Amniotic epithelial cell (primary cell): ENCODE measurements around the gene SLC25A21.
"Not testable (repeated sequence)": the region's sequence is repeated elsewhere in the genome, so short reads cannot be mapped to it uniquely, and the experiment has no call there.

ENCODE experiments used
- DNase-seq: peaks from one replicate; pipeline ENCODE4 v3.0.0-alpha.2; 2010; ENCODE audit warnings: low read depth

The SLC25A21 gene

DNA sequence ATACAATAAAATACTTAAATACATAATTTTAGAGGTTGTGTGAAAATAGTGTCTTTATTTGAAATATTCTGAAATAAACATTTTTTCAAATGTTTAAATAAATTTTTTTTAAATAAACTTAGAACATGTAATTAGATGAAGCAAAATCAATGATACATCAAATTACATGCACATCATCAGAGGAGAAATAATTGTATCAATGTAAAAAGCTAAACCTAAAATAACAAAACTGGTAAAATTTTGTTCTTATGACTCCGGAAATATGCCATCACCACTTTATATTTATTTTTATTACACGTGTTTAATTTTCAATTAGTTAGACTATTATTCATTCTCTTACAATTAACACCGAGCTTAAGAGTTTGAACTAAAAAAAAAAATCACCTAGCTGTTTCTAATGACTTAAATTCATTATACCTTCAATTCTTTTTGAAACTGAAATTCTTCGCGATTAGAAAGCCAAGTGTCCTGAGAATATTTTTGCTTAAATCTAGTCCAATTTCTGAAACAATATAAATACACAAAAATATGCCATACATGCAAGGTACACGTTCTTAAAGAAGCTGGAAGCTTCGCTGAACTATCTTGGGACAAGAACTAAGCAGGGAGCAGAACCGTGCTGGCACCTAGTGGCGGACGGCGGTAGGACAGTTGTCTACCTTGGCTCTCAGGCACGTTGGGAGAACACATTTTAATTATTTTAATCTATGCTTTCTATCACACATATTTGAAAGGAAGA is 230.5 kb downstream of the SLC25A21 start:
- DNase-seq: peak; percentile 55

DNA sequence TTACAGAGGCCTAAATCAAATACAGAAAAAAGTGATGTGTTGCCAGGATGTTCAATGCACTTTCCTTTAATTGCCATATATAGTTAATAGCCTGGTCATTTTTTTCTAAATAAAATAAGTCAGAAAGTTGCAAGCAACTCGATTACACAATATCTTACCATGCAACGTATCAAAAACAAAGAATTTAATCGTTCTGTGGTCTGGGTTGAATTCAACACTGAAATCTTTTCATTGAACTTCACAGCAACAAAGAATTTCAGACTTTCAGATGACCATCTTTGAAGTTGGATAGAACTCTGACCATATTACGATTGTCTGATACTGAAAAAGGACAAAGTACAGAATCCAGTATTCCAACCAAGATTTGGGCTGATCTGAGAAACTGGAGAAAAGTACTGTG is 231.9 kb downstream of the SLC25A21 start:
- DNase-seq: peak; percentile 41

DNA sequence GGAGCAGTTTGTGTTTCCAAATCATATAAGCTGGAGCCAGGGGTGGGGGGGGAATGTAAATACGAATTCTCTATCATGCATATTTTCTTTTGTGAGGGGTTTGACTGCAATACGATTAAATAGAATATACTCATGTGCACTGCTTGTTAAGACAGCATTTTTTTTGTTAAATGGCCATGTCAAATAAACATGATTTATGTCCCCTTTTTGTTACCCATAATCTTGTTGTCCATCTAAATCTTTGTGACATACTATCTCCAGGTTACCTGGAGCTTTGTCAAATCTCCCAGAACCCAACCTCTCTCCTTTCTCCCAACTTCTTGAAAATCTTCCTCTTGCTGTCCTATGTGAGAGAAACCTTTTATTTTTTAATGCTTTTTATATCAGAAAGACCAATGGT is 233.1 kb downstream of the SLC25A21 start:
- DNase-seq: no peak

DNA sequence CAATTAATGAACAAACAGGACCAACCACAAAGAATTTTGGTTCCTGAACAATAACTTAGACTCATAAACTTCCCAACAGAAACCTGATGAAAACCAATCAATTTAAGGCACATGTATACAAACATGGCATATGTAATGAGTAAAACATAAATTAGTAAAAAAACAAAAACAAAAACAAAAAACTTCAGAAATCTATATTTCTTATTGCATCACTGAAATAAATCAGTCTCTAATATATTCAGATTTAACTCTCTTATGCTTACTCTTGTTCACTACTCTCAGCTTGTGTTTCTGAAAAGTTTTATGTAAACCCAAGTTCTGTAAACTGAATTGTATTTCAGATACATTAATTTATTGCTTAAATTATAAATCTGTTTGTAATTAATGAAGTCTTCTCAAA is 233.7 kb downstream of the SLC25A21 start:
- DNase-seq: no peak

DNA sequence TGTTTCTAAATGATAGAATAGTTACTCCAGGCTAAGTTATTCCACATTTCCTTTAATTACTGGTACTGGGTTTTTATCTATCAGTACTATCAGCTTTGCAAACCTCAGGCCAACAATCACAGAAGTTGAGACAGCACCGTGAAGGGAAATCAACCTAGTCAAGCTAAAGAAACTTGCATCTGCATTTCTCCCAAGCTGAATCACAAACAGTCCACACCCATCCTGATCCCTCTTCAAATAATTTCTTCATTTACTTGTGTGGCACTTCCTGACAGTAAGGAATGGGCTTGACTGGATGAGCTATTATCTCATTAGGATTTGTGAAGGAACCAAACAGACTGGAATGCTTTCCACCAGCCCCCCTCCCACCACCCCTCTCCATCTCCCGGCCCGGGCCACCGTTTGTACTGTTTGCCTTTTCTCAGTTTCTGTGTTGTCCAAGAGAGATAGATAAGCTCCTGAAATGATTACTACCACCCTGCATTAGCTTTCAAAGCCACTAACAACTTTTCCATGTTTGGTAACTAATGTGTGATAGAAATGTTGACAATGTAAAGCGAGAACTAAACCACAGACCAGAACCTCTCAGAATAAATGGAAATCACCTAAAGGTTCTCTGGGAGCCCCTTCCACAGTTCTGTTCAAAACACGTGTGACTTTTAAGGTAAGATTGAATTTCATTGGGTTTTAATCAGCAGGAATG is 236.3 kb downstream of the SLC25A21 start:
- DNase-seq: peak; percentile 48

DNA sequence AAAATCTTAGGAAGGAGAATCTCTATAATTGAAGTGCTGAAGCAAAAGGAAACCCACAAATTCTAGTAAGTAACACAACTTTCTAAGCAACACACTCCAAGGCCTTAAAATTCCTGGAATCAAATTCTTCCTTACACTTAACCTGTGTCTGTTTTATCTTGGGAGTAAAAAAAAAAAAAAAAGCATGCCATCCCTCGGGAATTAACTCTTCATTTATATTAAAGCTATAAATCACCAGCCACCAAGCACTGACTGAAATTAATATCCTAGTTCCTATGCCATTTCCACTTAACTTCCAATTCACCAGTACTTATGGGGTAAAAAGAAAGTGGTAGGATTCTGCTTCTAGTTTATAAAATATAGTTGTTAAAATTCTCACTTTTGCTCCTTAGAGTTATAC is 238.1 kb downstream of the SLC25A21 start:
- DNase-seq: no peak

DNA sequence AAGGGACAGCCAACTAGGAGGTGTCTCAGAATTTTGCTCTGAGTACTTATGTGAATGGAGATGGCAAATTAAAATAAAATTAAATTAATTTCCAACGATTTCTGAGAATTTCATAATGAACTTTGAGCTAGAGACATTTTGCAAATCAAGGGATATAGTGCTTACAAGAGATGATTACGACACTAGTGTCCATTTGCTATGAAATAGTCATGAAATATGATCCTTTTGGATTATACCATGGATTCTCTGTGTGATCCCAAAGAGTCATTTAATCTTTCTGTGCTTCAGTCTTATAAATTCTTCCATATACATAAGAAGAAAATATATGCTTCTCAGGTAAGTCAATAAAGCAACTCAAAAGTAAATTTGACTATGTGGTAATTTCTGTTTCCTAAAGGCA is 240.6 kb downstream of the SLC25A21 start:
- DNase-seq: no peak

DNA sequence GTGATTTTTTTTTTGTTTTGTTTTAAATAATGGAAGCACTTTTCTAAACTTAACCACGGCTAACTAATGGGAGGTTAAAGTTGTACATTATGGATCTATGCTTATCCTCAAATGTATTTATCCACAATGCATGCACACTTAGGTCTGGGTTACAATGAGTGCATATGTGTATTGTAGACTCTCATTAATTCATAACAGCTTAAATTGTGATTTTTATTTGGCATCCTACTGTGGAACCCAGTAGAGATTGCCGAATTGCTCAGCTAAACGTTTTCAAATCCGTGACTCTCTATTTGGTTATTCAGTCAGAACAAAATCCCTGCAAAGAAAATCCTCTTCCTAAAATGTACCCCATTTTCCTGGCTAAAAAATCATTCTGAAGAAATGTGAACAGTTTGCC is 244.0 kb downstream of the SLC25A21 start:
- no peak for DNase-seq

DNA sequence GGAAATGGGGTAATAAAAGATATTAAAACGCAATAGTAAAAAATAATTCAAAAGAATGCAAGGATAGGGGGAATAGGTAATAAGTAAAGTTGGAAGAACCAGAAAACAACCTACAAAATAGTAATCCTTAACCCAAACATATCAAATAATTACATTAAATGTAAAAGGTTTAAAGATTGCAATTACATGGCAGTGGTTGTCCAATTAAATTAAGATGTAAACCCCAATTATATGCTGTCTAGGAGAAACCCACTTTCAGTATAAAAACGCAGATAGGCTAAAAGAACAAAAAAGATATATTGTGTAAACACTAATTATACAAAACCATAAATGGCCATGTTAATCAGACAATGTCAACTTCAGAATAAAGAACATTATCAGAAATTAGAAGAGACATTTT is 247.3 kb downstream of the SLC25A21 start:
- DNase-seq: no peak

DNA sequence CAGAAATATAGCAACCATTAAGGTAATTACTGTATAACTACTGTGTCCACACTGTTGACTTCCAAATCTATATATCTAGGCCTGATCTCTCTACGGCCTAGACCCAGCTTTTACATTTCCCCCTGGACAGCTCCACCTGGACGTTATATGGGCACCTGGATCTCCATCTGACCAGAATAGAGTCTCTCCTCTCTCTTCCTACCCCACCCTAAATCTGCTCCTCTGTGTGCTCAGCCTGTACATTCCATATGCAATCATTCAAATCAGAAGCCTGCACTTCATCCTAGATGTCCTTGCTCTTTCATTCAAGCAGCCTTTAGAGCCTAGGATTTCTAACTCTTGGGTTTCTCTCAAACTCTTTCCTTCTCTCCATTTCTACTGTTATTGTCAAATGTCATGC is 255.7 kb downstream of the SLC25A21 start:
- no peak for DNase-seq

DNA sequence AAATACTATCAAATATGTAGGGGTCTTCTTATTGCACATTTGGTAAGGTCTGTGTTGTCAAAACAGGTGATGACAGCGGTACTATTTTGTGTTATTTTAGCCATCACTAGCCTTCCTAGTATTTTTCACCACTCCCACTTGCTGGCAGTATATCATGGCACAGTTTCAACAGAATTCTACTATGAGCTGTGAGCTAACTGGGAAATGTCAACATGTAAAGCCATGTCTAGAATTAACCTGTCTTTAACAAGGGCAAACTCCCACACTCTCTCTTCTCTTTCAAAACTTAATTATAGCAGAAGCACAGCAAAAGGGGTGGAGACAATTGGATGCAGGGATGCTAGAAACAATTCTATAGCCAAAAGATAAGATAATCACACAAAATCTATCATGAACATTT is 257.3 kb downstream of the SLC25A21 start:
- no peak for DNase-seq

DNA sequence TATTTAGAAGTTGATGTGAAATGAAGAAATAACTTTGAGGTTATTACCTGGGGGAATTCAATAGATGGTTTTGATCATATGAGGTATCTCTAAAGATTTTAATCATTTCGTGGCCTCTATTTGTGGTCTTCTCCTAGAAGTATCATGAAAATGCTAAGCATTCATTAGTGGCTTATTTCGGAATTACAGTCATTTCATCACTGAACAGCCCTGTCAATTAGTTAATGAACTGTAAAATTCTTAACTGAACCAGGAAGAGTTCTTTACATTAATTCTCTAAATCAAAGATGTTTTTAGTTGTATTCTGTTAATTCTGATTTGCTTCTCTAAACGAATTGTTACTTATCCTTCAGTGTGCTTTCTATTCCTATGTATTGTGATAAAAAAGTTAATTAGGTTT is 261.8 kb downstream of the SLC25A21 start:
- DNase-seq: no peak

DNA sequence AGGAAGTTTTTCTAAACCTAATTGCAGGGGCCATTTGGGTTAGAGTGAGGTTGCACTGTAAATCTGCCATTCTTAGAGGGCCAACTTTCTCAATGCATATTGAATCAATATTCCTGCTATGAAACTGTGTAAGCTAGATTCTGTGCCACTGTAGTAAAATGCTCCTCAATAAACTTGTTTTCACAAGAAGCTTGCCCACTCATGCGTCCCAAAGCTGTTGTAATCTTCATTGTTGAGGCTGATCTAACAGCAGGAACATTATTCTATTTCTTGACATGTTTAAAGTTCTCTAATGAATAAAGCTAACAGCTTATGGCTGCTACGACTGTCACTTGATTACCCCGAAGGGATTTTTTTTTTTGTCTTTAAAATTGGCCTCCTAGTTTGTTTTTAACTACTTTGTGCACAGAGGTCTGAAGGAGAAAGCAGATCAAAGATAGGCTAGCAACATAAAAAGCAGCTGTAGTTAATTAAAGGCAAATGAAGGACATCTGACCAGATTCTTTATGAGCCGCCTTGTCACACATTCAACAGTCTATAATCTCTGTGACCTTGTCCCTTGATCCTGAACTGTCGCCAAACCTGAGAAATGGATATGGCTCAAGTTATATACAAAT is 267.0 kb downstream of the SLC25A21 start:
- no peak for DNase-seq

DNA sequence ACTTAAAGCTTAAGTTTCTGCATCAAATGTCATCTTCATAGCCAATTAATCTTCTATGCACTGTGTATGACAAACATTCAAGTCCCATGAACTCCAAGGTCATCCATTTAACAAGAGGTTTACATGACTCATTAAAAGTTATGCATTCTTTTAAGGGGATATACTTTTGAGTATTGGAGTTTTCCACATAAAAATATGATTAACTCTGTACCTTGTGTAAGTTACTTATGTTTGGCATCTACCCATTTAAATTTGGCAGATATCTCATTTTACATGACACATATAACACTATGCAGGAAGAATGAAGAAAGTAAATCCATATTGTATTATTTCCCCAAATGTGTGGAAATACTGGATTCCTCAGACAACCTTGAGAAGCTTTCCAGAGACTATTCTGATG is 270.5 kb downstream of the SLC25A21 start:
- peak; percentile 8 for DNase-seq

DNA sequence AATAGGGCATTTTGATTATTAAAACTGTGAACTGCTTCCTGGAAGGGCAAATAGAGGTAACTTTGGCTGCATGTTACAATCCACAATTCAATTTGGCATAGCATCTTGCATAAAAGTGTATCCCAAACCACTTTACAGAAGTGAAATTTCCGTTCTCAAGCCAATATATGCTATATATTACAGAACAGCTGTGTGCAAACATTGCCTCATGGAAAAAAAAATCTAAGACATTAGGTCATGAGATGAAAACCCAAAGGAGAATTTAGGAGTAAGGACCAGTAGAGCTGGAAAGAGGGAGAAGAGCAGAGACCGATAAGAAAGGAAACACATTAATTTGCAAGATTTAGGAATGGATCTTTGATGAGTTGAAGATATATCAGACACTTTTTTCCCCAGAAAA is 271.6 kb downstream of the SLC25A21 start:
- DNase-seq: no peak

DNA sequence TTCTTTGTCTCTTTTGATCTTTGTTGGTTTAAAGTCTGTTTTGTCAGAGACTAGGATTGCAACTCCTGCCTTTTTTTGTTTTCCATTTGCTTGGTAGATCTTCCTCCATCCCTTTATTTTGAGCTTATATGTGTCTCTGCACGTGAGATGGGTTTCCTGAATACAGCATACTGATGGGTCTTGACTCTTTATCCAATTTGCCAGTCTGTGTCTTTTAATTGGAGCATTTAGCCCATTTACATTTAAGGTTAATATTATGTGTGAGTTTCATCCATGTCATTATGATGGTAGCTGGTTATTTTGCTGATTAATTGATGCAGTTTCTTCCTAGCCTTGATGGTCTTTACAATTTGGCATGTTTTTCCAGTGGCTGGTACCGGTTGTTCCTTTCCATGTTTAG is 276.1 kb downstream of the SLC25A21 start:
- DNase-seq: not testable (repeated sequence)

DNA sequence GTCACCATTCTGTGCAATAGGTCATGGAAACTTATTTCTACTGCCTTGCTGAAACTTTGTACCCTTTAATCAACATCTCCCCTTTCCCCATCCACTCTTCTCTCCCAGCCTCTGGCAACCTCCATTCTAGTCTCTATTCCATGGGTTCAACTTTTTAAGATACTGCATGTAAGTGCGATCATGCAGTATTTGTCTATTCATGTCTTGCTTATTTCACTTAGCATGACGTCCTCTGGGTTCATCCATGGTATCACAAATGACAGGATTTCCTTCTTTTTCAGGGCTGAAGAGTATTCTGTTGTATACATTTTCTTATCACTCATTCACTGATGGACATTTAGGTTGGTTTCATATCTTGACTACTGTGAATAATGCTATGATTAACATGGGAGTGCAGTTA is 288.4 kb downstream of the SLC25A21 start:
- DNase-seq: no peak

DNA sequence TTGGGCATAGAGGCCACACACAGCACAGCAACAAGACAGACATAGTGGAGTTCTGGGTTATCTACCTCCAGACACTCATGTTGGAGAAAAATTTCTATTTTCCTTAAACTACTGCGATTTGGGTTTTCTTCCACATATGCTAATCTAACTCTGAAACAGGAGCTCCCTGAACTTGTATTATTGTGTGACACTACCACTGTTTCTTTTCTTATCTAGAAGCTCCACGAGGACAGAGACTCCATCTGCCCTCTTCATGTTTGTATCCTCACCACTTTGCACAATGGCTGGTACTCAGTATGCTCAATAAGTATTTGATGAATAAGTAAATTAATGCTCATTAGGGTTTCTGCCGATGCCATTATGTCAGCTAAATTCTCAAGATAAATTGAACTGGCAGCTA is 292.1 kb downstream of the SLC25A21 start:
- DNase-seq: no peak

DNA sequence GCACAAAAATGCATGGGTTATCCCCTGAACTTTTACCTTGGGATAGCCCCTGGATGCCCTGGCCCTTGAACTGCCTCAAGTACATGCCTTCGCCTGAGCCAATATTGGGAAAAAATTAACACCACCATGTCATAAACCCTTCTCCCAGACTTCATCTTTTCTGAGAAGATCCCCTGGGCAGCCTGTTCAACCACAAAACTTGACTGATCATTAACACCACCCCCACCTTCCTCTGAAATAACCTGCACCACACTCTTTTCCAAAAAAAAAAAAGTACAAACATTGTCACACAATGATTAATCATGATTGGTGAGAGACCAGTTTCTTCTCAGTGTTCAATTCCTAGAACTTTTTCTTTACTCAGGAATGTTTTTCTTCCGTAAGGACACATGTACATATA is 292.8 kb downstream of the SLC25A21 start:
- DNase-seq: no peak

DNA sequence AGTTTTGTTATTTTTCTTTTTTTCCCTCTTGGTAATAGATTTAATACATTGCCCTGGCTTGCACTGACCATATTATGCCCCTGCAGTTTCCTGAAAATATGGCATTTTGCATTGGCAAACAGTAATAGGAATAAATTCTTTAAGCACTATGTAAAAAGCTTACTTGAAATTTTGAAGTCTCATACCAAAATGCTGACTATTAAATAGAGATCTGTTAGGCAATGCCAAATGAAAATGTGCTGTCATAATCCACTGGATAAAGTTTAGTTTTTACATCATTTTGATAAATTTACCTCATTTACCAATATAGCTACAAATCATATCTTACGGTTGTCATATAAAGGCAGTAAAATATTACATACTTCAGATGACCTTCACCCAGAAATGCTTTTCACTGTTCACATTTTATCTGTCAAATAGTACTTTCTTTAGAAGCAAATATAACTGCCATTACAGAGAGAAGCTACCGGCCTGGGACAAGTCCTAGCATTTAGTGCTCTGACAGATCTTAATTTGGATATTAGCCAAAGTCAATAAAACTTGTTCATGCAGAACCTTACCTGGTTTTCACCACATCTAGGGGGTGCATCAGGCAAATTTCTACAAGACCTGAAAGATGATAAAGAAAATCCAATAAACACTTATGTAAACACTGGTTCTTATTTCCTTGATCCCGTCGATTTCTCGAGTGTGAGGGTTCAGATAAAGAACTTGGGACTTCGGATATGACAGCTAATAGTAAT is 297.8 kb downstream of the SLC25A21 start:
- DNase-seq: no peak

DNA sequence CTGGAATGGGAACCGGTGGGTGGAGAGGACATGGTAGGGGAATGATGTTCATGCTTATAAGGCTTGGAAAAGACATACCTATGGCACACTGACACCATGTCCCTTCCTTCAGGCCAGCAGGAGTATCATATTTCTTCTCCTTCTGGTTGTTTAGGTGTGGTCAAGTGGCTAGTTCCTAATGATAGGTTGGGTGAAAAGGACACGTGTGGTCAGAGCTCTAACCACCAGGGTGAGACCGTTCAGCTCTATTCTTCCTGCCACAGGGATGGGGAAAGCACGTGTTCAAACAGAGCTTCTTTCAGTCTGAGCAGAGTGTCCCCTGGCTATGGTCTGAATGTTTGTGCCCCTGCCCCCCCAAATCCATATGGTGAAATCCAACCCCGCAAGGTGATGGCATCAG is 301.6 kb downstream of the SLC25A21 start:
- DNase-seq: no peak

DNA sequence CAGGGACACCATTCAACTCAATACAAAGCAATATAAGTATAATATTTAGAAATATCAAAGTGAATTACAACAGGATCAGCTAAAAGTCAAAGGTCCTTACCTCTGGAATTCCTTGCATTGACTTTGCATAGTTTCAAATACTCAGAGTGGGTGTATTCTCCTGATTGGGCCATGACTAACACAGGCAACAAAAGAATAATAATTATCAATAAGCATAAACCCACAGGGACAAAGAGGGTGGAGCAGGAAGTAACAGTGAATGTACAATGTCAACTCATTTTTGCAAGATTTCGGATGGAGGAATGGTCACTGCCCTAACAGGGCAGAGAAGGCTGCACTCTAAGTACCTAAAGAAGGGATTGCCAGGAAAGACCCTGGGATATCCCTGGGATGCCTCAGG is 303.3 kb downstream of the SLC25A21 start:
- DNase-seq: no peak

DNA sequence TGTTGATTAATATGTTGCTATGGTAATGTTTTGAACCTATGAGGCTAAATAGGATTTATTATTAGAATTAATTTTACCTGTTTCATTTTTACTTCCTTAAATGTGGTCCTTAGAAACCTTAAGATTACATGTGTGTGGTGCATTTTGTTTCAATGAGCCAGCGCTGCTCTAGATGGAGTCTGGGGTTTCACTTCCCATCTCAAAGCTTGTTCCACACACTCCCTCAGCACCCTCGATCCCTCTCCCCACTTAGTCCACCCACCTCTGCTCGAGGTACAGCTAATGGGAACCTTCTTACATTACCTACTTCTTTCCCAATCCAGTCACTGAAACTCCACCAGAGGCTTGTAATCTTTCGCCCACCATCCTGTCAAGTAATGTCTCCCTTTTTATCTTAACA is 305.5 kb downstream of the SLC25A21 start:
- DNase-seq: no peak
